GM18499 (cell line): ENCODE results near the gene FASN.

ENCODE experiments used
- ATAC-seq: cut with Tn5 transposase; IDR thresholded peaks from one replicate; pipeline ENCODE4 v1.9.1; 2021; ENCODE audit warnings: moderate number of reproducible peaks; ENCODE audit not compliant: insufficient read depth, unreplicated experiment

FASN gene

DNA sequence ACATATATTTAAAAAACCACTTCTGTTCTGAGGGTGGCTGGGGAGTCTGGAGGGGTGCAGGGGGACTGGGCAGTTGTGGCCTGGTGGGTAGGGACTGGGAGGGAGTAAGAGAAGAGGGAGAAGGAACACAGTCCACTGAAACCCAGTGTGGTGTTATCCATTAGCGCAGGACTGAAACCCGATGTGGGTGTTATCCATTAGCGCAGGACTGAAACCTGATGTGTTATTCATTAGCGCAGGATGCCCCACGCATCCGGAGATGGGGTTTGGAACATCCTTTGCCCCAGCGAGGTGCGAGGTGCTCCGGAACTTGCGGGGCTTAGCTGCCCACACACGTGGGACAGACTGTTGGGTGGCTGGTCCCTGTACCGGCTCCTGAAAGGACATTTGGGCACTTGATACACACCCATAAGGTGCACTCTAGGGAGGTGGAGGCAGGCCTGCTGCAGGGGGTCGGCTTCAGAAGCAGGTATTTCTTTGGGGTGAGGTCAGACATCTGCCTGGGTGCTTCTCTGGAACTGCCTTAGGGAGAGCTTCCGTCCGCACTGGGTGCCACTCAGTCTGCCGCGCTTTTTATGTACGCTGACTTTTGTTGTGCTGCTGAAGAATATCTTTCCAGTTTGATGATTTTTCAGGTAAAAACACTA is 20.3 kb upstream of the FASN start:
- no peak for ATAC-seq

DNA sequence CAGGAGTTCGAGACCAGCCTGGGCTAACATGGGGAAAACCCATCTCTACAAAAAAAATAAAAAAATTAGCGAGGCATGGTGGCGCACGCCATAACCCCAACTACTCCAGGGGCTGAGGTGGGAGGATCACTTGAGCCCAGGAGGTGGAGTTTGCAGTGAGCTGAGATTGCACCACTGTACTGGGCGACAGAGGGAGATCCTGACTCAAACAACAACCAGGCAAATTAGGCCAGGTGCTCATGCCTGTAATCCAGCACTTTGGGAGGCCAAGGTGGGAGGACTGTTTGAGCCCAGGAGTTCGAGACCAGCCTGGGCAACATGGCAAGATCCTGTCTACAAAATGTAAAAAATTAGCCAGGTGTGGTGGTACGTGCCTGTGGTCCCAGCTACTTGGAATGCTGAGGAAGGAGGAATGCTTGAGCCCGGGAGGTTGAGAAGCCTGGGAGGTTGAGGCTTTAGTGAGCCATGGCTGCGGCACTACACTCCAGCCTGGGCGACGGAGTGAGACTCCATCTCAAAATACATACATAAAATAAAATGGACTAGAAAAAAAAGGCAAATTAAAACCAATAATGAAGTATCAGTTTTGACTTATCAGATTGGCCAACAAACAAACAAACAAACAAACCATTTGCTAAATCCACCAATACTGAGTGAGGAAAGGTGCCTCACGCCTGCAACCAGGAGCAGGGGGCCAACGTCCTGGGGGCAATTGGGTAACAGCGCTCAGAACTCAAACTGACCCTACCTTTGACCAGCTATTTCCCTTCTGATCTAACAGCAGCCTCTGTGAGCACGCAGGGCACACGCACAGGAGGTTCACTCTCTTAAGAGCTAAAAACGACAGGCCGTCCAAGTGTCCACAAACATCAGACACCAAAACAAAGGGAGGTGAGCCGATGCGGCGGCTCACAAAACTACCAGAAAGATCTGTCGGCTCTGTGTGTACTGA is 19.4 kb upstream of the FASN start:
- no peak for ATAC-seq

DNA sequence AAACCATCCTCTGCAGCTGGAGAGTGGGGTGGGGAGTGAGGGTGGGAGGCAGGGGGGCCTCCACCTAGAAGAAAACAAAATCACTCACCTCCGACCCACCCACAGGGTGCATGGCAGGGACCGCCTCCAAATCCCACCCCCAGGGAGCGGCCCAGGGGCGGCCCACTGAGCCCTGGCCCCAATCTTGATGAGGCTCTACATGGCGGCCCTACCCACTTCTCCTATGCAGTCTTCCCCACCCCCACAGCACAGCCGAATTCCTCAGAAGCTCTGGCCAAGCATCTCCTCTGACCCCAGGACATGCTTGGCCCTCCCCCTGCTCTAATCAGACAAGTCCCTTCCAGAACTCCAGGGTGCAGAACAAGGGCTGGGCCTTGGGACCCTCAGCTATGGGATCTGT is 18.2 kb upstream of the FASN start:
- ATAC-seq: no peak

DNA sequence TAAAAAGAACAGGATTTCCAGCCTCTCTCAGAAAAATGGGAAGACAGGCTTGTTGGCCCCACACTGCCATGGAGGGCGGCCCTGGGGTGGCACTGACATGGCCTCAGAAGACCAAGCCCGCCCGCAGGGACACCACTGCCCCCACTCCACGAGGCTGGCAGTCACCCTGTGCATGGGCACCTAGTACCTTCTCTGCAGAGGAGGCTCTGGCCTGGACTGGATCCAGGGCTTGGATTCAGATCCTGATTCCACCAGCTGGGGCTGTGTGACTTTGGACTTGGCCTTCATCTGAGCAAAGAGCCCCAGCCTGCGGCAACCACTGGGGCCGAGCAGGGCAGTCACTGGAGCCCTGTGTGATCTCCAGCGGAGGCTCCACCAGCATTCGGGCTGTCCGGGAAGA is 16.8 kb upstream of the FASN start:
- no peak for ATAC-seq

DNA sequence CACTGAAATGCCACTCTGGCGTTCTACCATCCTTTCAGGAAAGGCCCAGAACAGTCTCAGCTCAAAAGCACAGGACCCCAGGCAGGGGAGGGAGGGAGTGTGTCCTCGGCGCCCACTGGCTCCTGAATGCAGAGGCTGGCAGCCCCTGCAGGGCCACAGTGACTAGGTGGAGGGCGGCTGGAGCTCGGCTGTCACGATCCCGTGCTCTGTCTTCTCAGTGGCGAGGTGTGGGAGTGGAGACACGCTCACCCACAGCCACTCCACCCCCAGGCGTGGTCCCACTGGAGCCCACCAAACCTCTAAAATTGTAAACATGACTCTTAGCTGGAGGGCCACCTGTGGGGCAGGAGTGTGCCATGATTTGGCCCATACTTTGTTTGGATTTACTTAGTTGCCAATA is 16.4 kb upstream of the FASN start:
- ATAC-seq: no peak

DNA sequence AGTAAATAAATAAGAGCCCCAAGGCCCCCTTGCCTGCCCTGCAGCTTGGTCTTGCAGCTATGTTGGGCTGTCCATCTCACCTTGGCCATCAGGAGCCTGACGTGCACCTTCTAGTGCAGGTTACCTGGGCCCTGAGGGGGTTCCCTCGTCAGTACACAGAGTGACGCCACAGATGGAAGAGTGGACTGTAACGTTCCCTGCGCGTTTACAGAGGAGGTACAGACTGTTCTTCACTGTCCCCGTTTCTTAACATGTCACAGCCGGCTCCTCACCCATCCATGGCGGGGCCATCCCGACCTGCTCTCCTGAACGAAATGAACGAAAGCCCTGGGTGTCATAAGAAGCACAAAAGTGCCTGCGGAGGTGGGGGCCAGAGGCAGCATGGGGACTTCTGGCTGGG is 15.9 kb upstream of the FASN start:
- ATAC-seq: no peak

DNA sequence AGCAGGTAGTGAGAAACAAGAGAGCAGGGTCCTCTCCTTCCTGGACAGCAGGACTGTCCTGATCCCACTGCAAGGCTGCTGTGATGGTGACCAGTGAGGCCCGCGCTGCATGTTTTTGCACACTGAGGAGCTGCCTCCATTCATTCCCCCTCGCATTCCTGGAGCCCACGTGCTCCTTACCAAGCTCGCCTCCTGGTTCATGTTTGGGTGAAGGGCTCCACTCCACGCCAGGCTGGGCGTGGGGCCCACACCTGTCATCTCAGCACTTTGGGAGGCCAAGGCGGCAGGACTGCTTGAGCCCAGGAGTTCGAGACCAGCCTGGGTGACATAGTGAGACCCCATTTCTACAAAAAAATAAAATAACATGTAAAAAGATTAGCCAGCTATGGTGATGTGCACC is 15.4 kb upstream of the FASN start:
- no peak for ATAC-seq

DNA sequence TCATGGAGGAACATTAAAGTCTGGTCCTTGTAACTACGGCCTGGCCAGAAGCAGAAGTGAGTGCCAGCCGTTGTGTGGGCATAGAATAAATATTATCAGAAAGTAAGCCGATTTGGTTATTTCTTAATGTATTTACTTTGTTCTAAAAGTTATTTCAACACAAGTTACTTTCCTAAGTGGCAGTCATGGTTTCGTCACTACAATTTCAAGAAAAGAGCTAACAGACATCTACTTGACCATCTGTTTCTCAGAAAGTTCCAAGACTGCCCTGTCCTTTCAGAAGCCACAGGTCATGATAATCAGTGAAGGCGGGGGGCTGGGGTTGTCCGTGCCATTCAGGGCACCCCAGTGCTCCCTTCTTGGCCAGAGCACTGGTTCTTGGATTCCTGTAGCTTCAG is 14.9 kb upstream of the FASN start:
- no peak for ATAC-seq

DNA sequence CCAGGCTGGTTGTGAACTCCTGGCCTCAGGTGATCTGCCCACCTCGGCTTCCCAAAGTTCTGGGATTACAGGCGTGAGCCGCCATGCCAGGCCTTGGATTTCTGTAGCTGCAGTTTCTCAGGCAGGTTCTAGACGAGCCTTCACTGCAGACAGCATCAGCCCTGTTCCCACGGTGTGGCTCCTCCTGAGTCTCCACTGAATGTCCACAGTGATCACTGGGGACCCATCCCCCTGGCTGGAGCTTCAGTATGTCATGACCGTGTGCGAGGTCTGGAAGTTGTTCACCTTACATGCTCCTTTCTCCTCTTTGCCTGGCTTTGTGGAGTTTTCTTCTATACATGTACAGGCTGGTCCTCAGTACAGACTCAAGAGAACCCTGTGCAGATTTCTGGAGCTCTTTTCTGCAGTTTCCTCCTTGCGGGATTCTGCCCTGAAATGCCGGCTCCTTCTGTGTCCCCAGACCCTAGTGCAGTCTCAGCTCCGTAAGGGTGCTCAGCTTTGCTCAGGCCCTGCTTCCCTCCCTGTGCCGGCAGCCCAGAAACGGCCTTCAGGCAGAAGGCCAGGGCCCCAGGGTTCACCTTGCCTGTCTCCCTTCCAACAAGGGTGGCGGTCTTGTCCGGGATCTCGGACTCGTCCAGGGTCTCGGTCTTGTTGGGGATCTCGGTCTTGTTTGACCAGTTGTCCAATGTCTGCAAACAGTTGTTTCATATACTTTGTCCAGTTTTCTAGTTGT is 14.3 kb upstream of the FASN start:
- ATAC-seq: no peak

DNA sequence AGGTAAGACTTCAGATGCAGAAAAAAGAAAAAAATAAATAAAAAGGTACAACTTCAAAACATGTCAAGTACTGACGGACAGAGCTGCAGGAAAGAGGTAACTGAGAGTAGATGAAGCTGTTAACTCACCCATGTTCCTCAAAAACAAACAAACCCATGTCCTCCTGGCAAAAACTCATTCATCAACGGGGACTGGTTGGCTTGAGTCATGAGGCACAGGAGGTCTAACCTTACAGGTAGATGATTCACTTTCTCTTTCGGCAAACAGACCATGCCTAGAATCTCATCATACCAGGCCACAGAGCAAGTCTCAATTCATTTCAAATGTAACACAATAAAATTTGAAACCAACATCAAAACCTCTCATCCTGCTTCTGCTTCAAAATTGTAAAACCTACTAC is 12.3 kb upstream of the FASN start:
- ATAC-seq: no peak

DNA sequence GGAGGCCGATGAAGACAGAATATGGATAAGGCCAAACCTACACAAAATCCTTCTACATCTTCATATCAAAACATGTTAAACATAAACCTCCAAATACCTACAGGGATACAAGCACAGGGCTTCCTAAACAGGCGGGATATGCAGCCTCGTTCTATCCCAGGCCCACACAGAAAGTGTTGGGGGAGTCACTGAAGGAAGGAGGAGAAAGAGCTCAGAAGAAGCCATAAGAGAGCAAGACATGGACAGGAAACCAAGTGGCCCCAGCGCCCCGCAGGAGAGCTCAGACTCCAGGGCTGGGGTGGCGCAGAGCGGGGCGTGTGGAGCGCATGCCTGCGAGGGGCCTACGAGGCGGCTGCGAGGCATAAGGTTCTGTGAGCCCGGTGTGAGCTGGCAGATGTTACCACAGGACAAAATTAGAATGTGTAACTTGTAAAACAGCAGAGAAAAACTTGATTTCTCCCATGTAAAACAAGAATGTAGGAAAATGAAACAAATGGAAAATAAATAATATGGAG is 11.0 kb upstream of the FASN start:
- no peak for ATAC-seq

DNA sequence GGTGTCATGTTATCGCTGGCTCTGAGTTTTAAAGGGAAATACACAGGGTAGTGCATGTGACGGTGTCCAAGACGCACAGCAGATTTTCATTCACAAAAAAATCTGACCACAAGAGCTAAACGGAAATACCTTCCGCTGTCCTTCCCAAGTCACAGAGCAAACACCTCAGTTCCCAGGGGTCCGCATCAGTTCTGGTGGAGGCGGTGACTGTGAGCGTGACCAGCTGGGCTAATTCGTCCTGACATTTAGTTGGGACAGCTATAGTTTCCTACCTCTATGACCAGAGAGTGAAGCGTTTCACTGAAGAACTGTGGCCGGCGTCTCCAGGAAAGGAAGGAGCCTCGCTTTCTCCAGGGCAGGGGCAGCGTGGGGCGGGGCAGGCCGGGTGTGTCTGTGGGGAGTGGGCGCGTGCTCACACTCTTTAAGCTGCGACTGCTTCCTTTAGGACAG is 10.5 kb upstream of the FASN start:
- no peak for ATAC-seq

DNA sequence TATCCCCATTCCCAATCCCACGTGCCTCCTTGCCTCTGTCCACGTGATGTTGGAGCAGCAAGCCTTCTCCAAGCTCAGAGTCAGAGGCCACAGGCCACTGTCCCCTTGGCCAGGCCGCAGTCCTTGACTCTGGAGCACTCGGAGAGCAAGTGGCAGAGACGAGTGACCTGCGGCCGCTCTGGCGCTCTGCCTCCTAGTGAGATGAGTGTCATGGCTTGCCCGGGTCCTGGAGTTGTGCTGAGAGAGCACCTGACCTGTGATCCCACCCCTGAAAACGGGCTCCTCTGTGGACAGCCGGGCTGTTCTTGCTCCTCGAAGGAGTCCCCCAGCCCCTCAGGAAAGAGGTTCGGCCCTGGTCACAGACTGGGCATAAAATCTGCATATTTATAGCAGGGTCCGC is 10.0 kb upstream of the FASN start:
- no peak for ATAC-seq

DNA sequence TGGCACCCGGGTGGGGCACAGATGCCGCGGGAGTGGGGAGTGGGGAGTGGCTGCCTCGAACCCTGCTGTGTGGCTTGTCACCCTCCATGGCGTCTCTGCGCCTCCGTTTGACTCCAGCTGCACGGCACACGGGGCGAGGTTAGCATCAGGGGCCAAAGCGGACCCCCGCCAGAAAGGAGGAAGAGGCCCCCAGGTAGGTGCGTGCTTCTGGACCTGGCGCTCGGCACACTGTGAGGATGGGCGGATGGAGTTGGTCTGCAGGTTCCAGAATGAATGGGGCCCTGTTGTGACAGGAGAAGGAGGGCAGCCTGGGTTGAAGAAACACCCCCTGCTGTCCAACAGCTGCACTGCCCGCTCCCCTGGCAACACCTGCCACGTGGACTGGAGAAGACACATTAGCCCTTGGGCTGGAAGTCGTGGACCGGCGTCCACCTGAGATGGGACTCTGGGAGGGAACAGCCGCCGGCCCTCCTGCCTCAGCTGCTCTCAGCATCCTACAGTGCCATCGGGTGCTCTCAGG is 9.4 kb upstream of the FASN start:
- ATAC-seq: no peak

DNA sequence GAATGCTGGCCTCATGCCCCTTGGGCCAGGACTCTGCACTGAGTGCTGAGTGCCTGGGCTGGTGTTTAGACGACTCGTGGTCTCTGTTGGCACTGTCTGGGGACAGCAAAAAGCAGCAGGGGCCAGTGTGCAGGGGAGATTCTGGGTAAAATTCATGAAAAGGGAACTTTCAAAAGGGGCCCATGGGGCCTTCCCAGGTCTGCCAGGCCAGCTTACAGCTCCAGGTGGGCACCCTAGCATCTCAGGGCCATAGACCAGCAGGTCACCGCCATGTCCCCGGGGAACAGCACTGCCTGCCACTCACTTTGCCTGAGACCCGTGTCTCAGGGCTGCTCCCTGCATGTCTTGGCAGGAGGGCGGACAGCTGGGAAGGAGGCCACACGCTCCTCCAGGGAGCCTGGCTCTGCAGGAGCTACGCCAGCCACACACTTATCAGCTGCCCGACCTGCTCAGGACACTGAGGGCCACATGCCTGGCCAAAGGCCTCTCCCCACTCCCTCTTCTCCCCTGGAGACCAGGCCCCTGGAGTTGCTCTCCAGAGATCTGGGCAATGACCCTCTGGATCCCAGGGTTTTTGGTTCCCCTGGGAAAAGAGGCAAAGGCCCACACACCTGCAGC is 8.8 kb upstream of the FASN start:
- no peak for ATAC-seq

DNA sequence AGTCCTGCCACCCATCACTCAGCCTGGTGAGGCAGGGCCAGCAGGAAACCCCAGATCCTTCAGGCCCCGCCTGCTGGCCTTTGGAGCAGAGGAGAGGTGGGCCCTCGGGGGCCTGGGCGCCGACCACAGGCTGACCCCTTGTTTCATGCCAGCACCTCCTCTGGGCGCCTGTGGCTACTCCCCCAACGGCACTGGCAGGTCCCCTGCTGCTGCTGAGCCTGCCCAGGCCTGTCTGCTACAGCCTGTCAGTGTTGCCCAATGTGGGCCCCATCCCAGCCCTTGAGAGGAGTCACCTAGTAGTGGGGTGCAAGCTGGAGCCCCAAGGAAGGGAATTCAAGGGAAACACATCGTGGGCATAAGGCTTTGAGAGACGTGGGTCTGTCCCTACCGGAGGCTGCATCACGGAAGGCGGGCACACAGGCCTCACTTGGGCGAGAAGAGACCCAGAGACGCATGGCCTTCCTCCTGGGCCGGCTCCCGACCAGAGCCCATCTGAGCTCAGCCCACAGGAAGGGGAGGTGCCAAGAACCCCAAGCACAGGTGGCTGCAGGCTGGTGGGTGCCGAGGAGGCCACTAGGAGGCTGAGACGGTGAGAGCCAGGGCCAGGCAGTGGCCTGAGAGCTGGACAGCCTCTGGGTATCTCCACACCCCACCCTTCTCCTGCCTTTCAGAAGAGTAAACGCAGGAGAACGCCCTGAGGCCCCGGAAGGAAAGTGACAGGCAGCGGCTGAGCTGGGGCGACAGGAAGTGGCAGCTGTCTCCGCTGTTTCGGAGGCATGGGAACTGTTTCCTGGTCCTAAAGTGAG is 8.0 kb upstream of the FASN start:
- no peak for ATAC-seq

DNA sequence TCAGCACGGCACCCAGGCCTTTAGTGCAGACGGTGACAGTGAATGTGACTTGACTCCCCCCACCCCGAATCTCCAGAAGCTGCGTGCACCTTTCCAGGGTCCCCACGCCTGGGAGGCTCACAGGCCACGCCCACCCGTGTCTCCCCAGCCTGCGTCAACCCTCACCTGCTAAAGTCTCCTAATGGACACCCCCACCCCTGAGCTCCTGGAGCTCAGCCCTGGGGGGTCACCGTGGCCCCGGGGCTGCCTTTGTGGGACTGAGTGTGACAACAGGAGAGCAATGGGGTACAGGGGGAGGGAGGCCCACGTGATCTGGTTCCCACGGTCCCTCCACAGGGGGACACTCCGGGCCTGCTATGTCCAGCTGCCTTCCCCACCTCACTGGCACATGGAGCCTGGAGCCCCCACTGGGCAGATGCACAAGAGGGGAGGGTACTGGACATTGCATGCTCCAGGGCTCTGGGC is 7.4 kb upstream of the FASN start:
- no peak for ATAC-seq

DNA sequence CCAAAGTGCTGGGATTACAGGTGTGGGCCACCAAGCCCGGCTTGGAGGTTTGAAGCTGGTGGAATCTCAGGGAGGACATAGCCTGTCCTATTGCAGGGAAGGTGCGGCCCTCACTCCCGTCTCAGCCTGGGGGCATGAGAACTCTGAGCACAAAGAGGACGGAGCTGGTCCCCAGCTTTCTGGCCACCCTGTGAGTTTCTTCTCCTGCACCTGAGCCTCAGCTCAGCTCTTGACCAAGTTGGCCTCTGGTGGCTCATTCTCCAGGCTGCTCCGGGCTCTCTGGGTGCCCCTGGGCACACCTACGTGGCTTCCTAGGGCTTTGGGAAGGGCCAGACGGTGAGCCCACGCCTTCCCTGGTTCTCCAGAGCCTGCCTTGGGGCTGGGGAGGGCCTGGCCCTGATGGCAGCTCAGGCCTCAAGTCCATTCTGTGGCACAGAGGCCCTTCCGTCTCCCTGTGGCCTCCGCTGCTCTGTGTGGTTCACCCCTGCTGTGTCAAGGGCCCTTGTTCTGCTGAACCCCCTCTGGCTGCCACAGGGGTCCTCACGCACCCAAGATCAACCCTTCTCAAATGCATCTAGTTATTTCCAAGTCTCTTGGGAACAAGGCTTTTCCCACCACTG is 6.9 kb upstream of the FASN start:
- ATAC-seq: no peak
